ENCODE measurements around the gene SHISA6. TPM values are rescaled to one million over a fixed set of nuclear protein-coding genes. Genes with fewer than 3 reads are reported as not detected.

The SHISA6 gene
- total and polyA plus RNA-seq, 2 donors (not counting 1 experiment from before 2014, with no cell fraction given) = not detected

GRCh38 chr17:11495613-11496012 lies 254.6 kb downstream of the SHISA6 start:
- Histone ChIP-seq H2AFZ (ENCODE audit: low read length) (no peak overlapping the region), H3K27me3 (ENCODE audit: control insufficient read depth, insufficient read depth, low read length) (no peaks in the 10 kb centered on the region), H3K27ac (ENCODE audit: insufficient read depth, low read length) (no peak overlapping the region), H3K9me3 (ENCODE audit: control insufficient read depth, insufficient read depth, low read depth, low read length) (no peaks in the 10 kb centered on the region), H3K79me2 (ENCODE audit: control insufficient read depth, insufficient read depth, low read length) (no peaks in the 10 kb centered on the region), H3K4me1 (ENCODE audit: control insufficient read depth, extremely low read depth, insufficient read depth, low read length) (no peaks in the 10 kb centered on the region), H4K20me1 (ENCODE audit: control insufficient read depth, extremely low read depth, insufficient read depth, low read length) (no peaks in the 10 kb centered on the region), H3K9ac (ENCODE audit: insufficient read depth, low read length) (no peak overlapping the region), H3K36me3 (ENCODE audit: control insufficient read depth, insufficient read depth, low read length) (no peaks in the 10 kb centered on the region), H3K4me2 (ENCODE audit: extremely low read depth, insufficient read depth, low read length) (no peak overlapping the region), H3K4me3 (replicated peaks in 1 of 4; ENCODE audit: control extremely low read depth in 1 of 4, insufficient read depth in 1 of 4, low read depth in 3 of 4, low read length in 4 of 4) (no peak overlapping the region)
- TF ChIP-seq, protein P1, sequence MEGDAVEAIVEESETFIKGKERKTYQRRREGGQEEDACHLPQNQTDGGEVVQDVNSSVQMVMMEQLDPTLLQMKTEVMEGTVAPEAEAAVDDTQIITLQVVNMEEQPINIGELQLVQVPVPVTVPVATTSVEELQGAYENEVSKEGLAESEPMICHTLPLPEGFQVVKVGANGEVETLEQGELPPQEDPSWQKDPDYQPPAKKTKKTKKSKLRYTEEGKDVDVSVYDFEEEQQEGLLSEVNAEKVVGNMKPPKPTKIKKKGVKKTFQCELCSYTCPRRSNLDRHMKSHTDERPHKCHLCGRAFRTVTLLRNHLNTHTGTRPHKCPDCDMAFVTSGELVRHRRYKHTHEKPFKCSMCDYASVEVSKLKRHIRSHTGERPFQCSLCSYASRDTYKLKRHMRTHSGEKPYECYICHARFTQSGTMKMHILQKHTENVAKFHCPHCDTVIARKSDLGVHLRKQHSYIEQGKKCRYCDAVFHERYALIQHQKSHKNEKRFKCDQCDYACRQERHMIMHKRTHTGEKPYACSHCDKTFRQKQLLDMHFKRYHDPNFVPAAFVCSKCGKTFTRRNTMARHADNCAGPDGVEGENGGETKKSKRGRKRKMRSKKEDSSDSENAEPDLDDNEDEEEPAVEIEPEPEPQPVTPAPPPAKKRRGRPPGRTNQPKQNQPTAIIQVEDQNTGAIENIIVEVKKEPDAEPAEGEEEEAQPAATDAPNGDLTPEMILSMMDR (conservative IDR thresholded peaks at IDR 0.05 in 1 of 2, IDR thresholded peaks at IDR 0.05 in 1 of 2; ENCODE audit: low read depth in 1 of 2, low read length in 2 of 2) = no peak
- no peak for TF ChIP-seq EZH2 (IDR thresholded peaks at IDR 0.05; ENCODE audit: low read length, missing control alignments)
- DNase-seq (ENCODE audit: low read depth in 2 of 2) = no peak

- Histone ChIP-seq H3K36me3 (ENCODE audit: control insufficient read depth, insufficient read depth, low read length) (no peaks in the 10 kb centered on the region), H2AFZ (ENCODE audit: low read length) (no peak overlapping the region), H3K4me2 (ENCODE audit: extremely low read depth, insufficient read depth, low read length) (no peak overlapping the region), H3K4me3 (replicated peaks in 1 of 4; ENCODE audit: control extremely low read depth in 1 of 4, insufficient read depth in 1 of 4, low read depth in 3 of 4, low read length in 4 of 4) (no peak overlapping the region), H3K4me1 (ENCODE audit: control insufficient read depth, extremely low read depth, insufficient read depth, low read length) (no peaks in the 10 kb centered on the region), H3K27ac (ENCODE audit: insufficient read depth, low read length) (no peak overlapping the region), H3K9ac (ENCODE audit: insufficient read depth, low read length) (no peak overlapping the region), H3K9me3 (ENCODE audit: control insufficient read depth, insufficient read depth, low read depth, low read length) (no peaks in the 10 kb centered on the region), H4K20me1 (ENCODE audit: control insufficient read depth, extremely low read depth, insufficient read depth, low read length) (no peaks in the 10 kb centered on the region), H3K27me3 (ENCODE audit: control insufficient read depth, insufficient read depth, low read length) (no peaks in the 10 kb centered on the region), H3K79me2 (ENCODE audit: control insufficient read depth, insufficient read depth, low read length) (no peaks in the 10 kb centered on the region)
- DNase-seq (ENCODE audit: low read depth in 2 of 2) = no peak
- no peak for TF ChIP-seq EZH2 (IDR thresholded peaks at IDR 0.05; ENCODE audit: low read length, missing control alignments)
- TF ChIP-seq, protein P1 (conservative IDR thresholded peaks at IDR 0.05 in 1 of 2, IDR thresholded peaks at IDR 0.05 in 1 of 2; ENCODE audit: low read depth in 1 of 2, low read length in 2 of 2) = no peak
These were observed 258.9 kb downstream of the SHISA6 start for GRCh38 chr17:11499881-11500280.

- Histone ChIP-seq H3K9ac (ENCODE audit: insufficient read depth, low read length) (no peak overlapping the region), H3K27ac (ENCODE audit: insufficient read depth, low read length) (no peak overlapping the region), H3K4me3 (replicated peaks in 1 of 4; ENCODE audit: control extremely low read depth in 1 of 4, insufficient read depth in 1 of 4, low read depth in 3 of 4, low read length in 4 of 4) (no peak overlapping the region), H3K27me3 (ENCODE audit: control insufficient read depth, insufficient read depth, low read length) (no peaks in the 10 kb centered on the region), H3K36me3 (ENCODE audit: control insufficient read depth, insufficient read depth, low read length) (no peaks in the 10 kb centered on the region), H3K79me2 (ENCODE audit: control insufficient read depth, insufficient read depth, low read length) (no peaks in the 10 kb centered on the region), H4K20me1 (ENCODE audit: control insufficient read depth, extremely low read depth, insufficient read depth, low read length) (no peaks in the 10 kb centered on the region), H3K4me2 (ENCODE audit: extremely low read depth, insufficient read depth, low read length) (no peak overlapping the region), H2AFZ (ENCODE audit: low read length) (no peak overlapping the region), H3K4me1 (ENCODE audit: control insufficient read depth, extremely low read depth, insufficient read depth, low read length) (no peaks in the 10 kb centered on the region), H3K9me3 (ENCODE audit: control insufficient read depth, insufficient read depth, low read depth, low read length) (no peaks in the 10 kb centered on the region)
- TF ChIP-seq, protein P1 (conservative IDR thresholded peaks at IDR 0.05 in 1 of 2, IDR thresholded peaks at IDR 0.05 in 1 of 2; ENCODE audit: low read depth in 1 of 2, low read length in 2 of 2) = no peak
- no peak for TF ChIP-seq EZH2 (IDR thresholded peaks at IDR 0.05; ENCODE audit: low read length, missing control alignments)
- DNase-seq (ENCODE audit: low read depth in 2 of 2) = no peak
These were observed 262.5 kb downstream of the SHISA6 start for GRCh38 chr17:11503308-11504035.

Data from fibroblast of lung (primary cell).